HG03342 (cell line): ENCODE data around the gene SLC25A12.
"Not testable (repeated sequence)": the region's sequence is repeated elsewhere in the genome, so short reads cannot be mapped to it uniquely, and the experiment has no call there.

Source experiments
- ATAC-seq: cut with Tn5 transposase; IDR thresholded peaks from one replicate; pipeline ENCODE4 v1.9.1; 2021; ENCODE audit warnings: mild to moderate bottlenecking, moderate library complexity; ENCODE audit not compliant: unreplicated experiment

SLC25A12 gene, protein sequence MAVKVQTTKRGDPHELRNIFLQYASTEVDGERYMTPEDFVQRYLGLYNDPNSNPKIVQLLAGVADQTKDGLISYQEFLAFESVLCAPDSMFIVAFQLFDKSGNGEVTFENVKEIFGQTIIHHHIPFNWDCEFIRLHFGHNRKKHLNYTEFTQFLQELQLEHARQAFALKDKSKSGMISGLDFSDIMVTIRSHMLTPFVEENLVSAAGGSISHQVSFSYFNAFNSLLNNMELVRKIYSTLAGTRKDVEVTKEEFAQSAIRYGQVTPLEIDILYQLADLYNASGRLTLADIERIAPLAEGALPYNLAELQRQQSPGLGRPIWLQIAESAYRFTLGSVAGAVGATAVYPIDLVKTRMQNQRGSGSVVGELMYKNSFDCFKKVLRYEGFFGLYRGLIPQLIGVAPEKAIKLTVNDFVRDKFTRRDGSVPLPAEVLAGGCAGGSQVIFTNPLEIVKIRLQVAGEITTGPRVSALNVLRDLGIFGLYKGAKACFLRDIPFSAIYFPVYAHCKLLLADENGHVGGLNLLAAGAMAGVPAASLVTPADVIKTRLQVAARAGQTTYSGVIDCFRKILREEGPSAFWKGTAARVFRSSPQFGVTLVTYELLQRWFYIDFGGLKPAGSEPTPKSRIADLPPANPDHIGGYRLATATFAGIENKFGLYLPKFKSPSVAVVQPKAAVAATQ

DNA sequence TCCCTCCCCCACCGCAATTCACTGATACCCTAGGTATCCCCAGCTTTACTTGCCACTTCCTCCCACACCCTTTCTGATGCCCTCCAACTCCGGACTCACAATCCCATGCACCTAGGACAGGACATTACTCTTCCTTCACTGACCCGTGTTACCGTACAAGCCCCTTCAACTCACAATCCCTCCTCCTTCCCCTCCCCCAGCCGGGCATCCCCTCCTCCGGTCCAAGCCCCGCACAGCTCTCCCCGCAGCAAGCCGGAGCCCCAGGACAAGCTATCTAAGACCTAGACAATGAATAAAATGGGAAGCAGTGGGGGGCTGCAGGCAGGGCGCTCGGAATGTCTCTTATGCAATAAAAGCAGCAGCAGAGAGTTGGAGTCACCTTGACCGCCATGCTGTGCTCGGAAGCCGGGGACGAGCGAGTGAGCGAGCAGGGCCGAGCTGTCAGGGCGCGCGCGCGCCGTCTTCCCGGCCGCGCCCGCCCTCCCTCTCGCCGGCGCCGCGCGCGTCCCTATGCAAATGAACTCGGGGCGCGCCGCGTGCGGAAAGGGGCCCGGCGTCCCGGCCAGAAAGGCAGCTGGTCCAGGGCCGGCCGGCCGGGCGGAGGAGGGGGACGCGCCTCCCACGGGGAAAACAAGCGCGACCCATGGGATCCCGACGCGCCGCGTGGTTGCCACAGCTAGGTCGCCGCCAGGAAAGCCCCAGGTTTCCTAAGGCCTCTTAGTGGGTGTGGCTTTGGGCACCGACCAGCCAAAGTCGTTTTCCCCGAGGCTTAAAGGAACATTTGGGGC lies at the start of gene SLC25A12:
TSS of gene SLC25A12 (minus strand) at position 421 of the 788 bp plus-strand sequence. CDS start at position 391, 30 bp downstream.
- ATAC-seq, result peak; percentile 95

DNA sequence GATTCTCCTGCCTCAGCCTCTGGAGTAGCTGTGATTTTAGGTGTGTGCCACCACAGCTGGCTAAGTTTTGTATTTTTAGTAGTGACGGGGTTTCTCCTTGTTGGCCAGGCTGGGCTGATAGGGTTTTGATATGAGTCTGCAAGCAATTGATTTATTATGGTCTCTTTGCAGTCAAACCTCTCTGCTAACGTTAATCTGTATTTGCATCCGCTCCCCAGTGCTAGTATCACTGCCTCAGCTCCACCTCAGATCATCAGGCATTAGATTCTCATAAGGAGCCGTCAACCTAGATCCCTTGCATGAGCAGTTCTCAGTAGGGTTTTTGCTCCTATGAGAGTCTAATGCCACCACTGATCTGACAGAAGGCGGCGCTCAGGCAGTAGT lies 47.3 kb upstream of the SLC25A12 start:
- ATAC-seq, result no peak

DNA sequence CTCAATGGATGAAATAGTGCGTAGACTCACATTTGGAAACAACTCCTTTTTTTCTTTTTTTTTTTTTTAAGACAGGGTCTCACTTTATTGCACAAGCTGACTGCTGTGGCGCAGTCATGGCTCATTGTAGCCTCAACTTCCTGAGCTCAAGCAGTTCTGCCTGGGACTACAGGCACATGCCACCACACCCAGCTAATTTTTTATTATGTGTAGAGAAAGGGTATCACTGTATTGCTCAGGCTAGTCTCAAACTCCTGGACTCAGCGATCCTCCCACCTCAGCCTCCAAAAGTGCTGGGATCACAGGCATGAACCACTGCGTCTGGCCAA lies 45.7 kb upstream of the SLC25A12 start:
- no peak for ATAC-seq

DNA sequence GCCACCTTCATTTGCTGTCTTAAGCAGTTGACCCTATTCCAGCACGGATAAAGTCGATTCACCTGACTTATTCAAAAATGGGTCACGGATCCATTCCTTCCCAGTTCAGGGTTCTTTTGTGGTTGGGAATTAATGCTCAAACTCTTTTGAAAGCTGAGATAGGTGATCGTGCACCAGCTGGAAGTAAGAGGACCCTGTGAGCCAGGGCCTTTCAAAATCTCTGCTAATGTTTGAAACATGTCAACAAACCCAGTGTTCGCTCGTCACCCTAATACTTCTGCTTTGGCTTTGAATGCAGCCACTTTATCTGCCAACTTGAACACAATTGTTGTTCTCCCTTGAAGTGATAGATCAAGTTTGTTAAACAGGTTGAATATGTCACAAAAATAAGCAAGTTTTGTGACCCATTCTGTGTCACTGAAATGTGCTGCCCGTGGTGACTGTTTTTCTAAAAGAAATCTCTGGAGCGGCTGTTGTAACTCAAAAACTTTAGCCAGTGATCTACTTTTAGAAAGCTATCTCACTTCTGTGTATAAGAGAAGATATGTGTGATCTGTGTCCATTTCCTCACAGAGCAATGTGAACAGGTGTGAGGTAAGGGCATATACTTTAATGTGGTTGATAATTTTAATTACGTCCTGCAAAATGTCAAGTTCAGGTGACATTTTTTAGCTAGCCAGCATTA lies 45.2 kb upstream of the SLC25A12 start:
- ATAC-seq, result no peak

DNA sequence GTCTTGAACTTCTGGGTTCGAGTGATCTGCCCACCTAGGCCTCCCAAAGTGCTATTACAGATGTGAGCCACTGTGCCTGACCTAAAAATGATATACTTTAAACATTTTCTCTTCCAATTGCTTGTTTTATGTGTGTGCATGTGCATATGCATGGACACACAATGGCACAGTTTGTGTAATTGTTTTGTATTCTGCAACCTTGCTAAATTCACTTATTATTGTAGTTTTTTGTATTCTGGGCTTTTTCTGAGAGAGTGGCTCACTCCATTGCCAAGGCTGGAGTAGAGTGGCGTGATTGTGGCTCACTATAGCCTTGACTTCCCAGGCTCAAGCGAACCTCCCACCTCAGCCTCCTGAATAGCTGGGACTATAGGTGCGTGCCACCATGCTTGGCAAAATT lies 36.3 kb upstream of the SLC25A12 start:
- no peak for ATAC-seq

DNA sequence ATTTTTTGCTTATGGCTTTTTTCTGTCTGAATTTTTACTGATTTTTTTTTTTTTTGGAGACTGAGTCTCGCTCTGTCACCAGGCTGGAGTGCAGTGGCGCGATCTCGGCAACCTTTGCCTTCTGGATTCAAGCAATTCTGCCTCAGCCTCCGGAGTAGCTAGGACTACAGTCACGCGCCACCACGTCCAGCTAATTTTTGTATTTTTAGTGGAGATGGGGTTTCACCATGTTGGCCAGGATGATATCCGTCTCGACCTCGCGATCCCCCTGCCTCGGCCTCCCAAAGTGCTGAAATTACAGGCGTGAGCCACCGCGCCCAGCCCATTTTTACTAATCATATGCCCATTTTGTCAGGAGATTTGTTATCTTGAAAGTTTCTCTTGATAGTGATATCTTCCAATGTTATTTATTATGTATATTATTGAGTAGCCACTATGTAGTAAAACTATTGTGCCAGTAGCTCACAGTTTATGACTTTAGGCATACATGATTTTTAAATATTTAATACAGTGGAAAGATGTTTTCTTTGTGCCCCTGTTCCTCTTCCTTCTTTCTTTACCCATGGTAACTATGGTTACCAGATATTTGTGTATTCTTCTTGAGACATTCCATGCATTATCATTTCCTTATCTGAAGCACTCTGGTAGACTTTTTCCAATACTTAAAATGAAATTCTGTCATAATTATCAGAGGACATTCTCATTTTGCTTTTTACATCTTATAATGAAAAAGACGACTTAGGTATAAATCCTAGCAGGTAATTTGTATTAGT lies 30.3 kb upstream of the SLC25A12 start:
- ATAC-seq, result no peak

DNA sequence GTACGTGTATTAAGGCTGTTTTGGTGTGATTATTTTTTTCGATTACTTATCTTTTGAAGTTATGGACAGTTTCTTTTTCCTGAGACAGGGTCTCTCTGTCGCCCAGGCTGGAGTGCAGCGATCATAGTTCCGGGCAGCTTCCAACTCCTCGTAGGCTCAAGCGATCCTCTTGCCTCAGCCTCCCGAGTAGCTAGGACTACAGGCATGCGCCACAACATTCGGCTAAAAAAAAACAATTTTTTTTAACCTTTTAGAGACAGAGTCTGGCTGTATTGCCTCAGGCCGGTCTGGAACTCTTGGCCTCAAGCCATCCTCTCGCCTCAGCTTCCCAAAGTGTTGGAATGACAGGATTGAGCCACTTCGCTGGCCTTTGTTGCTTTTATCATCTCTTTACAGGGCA lies 29.2 kb upstream of the SLC25A12 start:
- ATAC-seq, result no peak

DNA sequence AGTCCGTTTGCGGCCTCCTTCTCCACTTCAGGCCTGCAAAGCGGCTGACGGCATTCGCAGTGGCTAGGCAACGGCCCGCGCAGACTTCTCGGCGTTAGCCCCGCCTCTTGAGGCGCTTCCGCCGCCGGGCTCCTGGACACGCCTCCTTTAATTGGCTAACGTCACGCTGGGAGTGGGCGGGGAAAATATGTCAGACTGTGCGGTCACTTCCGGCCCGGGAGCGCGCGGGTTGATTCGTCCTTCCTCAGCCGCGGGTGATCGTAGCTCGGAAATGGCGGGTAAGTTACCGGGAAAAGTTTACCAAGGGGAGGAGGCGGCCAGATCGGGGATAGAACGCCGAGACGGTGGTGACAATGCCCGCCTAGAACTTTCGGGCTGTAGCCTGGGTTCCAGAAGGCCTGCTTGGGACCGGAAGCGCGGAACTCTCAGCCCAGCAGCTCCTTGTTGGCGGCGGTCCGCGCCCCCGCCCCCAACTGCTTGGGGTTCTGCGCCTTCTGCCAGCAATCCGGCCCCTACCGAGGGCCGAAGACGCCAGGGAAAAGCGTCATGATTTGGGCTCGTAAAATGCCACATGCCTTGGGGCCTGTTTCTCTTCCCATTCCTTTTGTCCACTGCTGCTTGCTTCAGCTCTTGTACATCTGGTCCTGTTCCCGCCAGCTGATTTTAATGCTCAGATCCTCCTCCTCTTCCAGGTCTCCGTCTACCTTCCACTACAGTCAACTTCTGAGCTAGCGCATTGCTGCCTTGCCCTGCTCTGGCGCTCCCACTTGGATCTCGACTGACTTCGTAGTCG lies 28.4 kb upstream of the SLC25A12 start, which contains the start of gene HAT1:
TSS of gene HAT1 (plus strand) at position 232 of the 793 bp plus-strand sequence. CDS start at position 272, 40 bp downstream.
- peak; percentile 96 for ATAC-seq

DNA sequence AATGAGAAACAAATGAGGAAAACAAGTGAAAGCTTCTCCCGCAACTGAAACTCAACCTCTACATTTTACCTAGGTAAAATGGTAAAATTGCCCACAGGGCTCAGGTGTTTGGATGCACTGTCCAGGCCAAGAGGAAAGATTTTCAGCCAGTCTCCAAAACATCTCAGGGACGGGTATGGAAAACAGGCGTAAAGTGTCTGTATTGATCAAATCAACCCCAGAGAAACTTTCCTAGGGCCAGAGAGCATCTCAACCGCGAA lies 27.9 kb upstream of the SLC25A12 start:
- ATAC-seq, result no peak

DNA sequence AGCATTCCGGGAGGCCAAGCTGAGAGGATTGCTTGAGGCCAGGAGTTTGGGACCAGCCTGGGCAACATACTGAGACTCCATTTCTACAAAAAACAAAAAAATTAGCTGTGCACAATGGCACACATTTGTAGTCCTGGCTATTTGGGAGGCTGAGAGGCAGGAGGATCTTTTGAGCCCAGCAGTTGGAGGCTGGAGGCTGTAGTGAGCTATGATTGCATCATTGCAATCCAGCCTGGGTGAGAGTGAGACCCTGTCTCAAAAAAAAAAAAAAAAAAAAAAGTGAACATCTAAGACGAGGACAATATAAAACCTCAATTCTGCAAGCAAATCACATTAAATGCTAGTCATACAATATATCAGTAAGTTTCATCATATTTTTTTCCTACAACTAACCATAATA lies 25.4 kb upstream of the SLC25A12 start:
- no peak for ATAC-seq

DNA sequence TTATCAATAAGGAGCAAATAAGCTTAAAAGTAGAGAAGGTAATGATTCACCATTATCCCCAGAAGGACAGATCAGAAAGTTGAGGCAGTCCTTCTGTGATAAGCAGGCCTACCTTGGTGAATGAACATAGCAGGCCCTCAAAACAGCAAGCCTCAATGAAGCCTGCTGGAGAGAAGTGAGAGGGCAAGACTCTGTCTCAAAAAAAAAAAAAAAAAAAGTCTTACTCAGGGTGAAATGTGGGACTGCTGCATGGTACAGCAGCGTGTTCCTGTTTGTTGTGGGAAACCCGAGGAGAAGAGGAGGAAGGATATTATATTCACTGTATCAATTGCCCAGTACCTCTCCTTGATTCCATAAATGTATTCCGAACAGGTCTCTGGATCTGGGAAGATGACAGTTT lies 19.5 kb upstream of the SLC25A12 start:
- no peak for ATAC-seq

DNA sequence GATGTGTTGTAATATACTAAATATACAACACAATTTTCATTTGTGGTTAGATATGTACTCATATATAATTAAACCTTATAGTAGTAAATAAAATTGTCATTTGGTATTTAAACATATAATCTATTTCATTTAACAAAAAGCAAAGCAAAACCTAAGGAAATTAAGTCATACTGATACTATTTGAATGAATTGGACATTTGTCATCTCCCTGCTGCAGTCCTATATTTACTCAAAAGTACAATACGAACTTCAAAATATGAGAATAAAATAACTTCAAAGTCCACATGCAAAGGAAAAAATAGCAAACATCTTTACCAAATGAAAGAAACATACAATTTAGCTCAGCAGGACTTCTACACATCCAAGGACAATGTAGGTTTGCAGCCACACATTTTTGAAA lies 16.4 kb upstream of the SLC25A12 start:
- ATAC-seq, result no peak

DNA sequence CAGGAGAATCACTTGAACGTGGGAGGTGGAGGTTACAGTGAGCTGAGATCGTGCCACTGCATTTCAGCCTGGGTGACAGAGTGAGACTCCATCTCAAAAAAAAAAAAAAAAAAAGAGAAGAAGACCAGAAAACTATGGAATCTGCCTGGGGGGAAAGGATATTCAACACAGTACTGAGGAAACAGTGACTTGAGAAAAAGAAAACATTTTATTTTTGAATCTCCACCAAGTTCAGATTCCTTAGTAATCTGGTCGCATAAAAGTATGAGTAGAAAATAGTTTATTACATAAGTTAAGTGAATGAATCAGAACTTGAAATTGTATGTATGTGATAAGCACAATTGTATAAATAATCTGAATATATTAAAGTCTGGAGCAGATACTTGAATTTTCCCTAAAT lies 15.2 kb upstream of the SLC25A12 start:
- no peak for ATAC-seq

DNA sequence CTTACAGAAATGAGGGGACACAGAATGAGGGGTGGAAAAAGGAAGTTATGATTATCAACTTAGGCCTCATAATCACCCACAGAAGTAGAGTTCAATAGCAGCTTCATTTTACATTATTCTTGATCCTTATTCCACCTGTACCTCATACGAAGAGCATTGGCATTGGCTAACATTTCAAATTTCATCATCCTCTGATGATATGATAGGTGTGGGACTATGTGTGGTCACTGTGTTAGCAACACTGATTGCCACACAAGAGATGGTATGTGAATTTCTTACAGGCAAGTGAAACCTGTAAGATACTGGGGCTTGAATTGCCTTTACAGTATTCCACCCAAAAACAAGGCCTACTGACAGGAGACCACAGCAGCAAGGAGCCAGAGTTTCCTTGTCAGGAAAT lies 14.2 kb upstream of the SLC25A12 start:
- no peak for ATAC-seq

DNA sequence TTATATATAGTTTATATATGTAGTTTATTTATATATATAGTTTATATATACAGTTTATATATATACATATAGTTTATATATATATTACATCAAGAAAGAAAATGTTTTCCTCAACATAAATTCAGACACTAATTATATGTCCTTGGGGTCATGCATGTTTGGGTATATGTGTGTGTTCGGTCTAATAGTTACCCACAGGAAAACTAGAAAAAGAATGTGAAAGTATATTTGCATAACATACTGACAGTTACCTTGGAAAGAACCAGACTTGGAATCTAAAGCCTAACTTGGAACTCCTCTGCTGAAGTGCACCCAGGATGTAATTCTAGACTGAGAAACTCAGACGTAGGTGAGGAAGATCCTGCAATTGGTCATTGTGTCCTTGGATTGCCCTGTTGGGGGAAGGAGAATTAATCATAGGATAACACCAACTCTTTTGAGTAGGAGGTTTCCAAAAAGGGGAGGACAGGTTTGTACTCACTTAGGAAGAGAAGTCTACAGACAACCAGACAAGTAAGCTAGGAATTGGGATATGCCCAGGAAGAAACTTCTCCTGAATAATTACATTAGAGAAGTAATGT lies 8.9 kb upstream of the SLC25A12 start:
- ATAC-seq, result no peak

DNA sequence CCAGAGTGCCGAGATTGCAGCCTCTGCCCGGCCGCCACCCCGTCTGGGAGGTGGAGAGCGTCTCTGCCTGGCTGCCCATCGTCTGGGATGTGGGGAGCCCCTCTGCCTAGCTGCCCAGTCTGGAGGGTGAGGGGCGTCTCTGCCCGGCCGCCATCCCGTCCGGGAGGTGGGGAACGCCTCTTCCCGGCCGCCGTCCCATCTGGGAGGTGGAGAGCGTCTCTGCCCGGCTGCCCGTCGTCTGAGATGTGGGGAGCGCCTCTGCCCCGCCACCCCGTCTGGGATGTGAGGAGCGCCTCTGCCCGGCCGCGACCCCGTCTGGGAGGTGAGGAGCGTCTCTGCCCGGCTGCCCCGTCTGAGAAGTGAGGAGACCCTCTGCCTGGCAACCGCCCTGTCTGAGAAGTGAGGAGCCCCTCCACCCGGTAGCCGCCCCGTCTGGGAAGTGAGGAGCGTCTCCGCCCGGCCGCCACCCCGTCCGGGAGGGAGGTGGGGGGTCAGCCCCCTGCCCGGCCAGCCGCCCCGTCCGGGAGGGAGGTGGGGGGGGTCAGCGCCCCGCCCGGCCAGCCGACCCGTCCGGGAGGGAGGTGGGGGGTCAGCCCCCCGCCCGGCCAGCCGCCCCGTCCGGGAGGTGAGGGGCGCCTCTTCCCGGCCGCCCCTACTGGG lies 5.7 kb upstream of the SLC25A12 start:
- ATAC-seq, result not testable (repeated sequence)

DNA sequence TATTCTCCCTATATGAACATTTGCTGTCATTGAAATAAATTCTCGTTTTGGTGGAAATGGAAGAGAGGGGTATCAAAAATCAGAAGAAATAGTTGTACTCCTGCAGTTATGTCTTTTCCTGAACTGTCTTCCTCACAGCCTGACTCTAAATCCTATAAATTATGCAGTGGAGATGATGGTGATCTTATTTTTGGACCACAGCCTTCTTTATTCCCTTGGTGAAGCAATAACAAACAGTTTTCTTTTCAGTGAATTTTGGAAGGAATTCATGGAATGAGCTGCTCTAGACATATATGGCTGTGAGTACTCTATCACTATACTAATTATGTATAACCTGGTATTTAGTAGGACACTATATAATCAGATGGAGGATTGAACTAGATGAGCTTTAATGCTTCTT lies 1.7 kb upstream of the SLC25A12 start:
- no peak for ATAC-seq

DNA sequence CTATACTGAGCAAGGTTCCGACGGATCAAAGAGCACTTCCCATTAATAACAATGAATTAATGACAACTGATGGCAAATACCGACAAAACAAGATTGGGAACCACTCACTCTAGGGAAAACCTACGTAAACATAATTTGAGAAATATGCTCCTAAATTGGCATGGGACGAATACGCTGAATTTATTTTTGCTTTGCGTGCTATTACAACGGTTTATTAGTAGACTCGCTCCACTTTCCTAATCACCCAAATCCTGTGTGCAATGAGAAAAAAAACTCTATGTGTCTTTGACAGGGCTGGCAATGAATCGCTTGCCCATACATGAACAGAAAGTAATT lies 536 bp upstream of the SLC25A12 start:
- ATAC-seq, result peak; percentile 2

DNA sequence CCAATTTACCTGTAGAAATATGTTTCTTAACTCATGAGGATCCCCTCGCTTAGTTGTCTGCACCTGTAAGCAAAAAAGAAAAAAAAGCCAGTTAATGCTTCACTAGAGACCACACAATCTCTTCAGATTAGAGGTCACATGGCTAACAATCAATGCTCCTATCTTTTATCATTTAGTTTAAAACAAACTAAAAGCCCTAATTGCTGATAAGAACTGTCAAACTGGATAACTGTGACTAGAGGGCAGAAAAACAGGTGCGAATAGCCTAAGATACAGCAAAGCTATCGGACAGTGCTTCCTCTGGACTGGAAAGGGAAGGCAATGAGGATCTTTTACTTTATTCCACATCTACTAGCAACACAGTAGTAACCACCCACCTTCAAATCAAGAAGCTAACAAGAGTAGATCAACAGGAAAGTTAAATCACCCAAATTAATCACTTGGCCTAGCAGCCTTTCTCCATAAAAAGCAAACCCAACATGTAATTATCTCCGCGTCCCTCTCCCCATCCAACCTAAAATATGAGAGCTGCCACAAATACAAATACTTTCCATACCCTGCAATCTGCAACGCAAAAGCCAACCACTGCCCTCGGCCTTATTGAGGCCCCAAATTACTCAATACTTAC lies 734 bp downstream of the SLC25A12 start:
- no peak for ATAC-seq
